Stimulated activated CD8-positive, alpha-beta memory T cell treated with anti-CD3 and anti-CD28 coated beads, Interleukin-15, amount 100 ng/mL, for 48 hours (primary cell): ENCODE results near the gene GBX2.
"Not testable (repeated sequence)": the region's sequence is repeated elsewhere in the genome, so short reads cannot be mapped to it uniquely, and the experiment has no call there.

ENCODE experiments used
- DNase-seq, 2 donors: peaks; one replicate each; pipeline ENCODE4 v3.0.0-alpha.2; 2020; ENCODE audit warnings: low read depth in 2 of 2

The GBX2 gene

GRCh38 chr2:236156095-236156859 is 11.9 kb downstream of the GBX2 start:
- no peak for DNase-seq

- no peak for DNase-seq
Measured at GRCh38 chr2:236155406-236155805, 12.8 kb downstream of the GBX2 start.

GRCh38 chr2:236146436-236146835 is 21.8 kb downstream of the GBX2 start:
- no peak for DNase-seq

- no peak for DNase-seq
Measured at GRCh38 chr2:236143811-236144210, 24.4 kb downstream of the GBX2 start.

GRCh38 chr2:236141616-236142015 is 26.6 kb downstream of the GBX2 start:
- DNase-seq = not testable (repeated sequence)

- DNase-seq = no peak
Measured at GRCh38 chr2:236137066-236137465, 31.1 kb downstream of the GBX2 start.

- DNase-seq = no peak
Measured at GRCh38 chr2:236136538-236136937, 31.6 kb downstream of the GBX2 start.

- DNase-seq = no peak
Measured at GRCh38 chr2:236133410-236134012, 34.7 kb downstream of the GBX2 start.

- no peak for DNase-seq
Measured at GRCh38 chr2:236131073-236131692, 37.0 kb downstream of the GBX2 start.

- DNase-seq = no peak
Measured at GRCh38 chr2:236130349-236130998, 37.7 kb downstream of the GBX2 start.

- no peak for DNase-seq
Measured at GRCh38 chr2:236129935-236130334, 38.3 kb downstream of the GBX2 start.

GRCh38 chr2:236128321-236128720 is 39.9 kb downstream of the GBX2 start:
- no peak for DNase-seq

- DNase-seq = no peak
Measured at GRCh38 chr2:236127010-236127409, 41.2 kb downstream of the GBX2 start.

- DNase-seq = no peak
Measured at GRCh38 chr2:236125541-236125940, 42.6 kb downstream of the GBX2 start.

GRCh38 chr2:236124182-236124893 is 43.8 kb downstream of the GBX2 start:
- DNase-seq = no peak

- DNase-seq = no peak
Measured at GRCh38 chr2:236123716-236124115, 44.5 kb downstream of the GBX2 start.

GRCh38 chr2:236122236-236122635 is 46.0 kb downstream of the GBX2 start:
- no peak for DNase-seq

GRCh38 chr2:236121546-236121945 is 46.6 kb downstream of the GBX2 start:
- DNase-seq = no peak

GRCh38 chr2:236120829-236121228 is 47.4 kb downstream of the GBX2 start:
- DNase-seq = no peak

- no peak for DNase-seq
Measured at GRCh38 chr2:236120141-236120601, 48.0 kb downstream of the GBX2 start.

GRCh38 chr2:236119476-236119875 is 48.7 kb downstream of the GBX2 start:
- DNase-seq = no peak

- no peak for DNase-seq
Measured at GRCh38 chr2:236119003-236119402, 49.2 kb downstream of the GBX2 start.
